Loucy (cell line): ENCODE measurements around the gene KLHL2.
"Not testable (repeated sequence)": the region's sequence is repeated elsewhere in the genome, so short reads cannot be mapped to it uniquely, and the experiment has no call there.

ENCODE experiments used
- H2AFZ ChIP-seq: fragments of 200-600 bp; sonication (generic); 2 replicates; pipeline ENCODE4 v1.6.0; 2016; ENCODE audit warnings: antibody characterized with exemption, mild to moderate bottlenecking, low read length, moderate library complexity
- H3F3A ChIP-seq: fragments of 200-600 bp; 2 replicates; pipeline ENCODE4 v1.6.0; 2016; ENCODE audit warnings: antibody characterized with exemption, low read depth, mild to moderate bottlenecking
- H3K27me3 ChIP-seq: fragments of 200-600 bp; sonication (generic); 2 replicates; pipeline ENCODE4 v1.6.1; 2014; ENCODE audit warnings: low read length, mild to moderate bottlenecking; ENCODE audit not compliant: insufficient read depth, poor library complexity, severe bottlenecking
- H3K36me3 ChIP-seq: fragments of 200-600 bp; sonication (generic); 2 replicates; pipeline ENCODE4 v1.6.1; 2016; ENCODE audit warnings: low read length; ENCODE audit not compliant: insufficient read depth
- H3K4me1 ChIP-seq: fragments of 200-600 bp; sonication (generic); 2 replicates; pipeline ENCODE4 v1.5.1; 2014; ENCODE audit warnings: low read length, mild to moderate bottlenecking; ENCODE audit not compliant: insufficient read depth, poor library complexity, severe bottlenecking
- H3K4me2 ChIP-seq: fragments of 200-600 bp; sonication (generic); 2 replicates; pipeline ENCODE4 v1.6.0; 2014; ENCODE audit warnings: antibody characterized with exemption, low read length, low read depth, mild to moderate bottlenecking; ENCODE audit not compliant: poor library complexity, severe bottlenecking
- H3K4me3 ChIP-seq: fragments of 200-600 bp; sonication (generic); 2 replicates; pipeline ENCODE4 v1.5.1; 2014; ENCODE audit warnings: low read length, mild to moderate bottlenecking, mixed read lengths; ENCODE audit not compliant: poor library complexity, severe bottlenecking
- H3K79me2 ChIP-seq: fragments of 200-600 bp; sonication (generic); 2 replicates; pipeline ENCODE4 v1.6.1; 2014; ENCODE audit warnings: low read length; ENCODE audit not compliant: insufficient read depth
- H3K9ac ChIP-seq: fragments of 200-600 bp; sonication (generic); 2 replicates; pipeline ENCODE4 v1.6.0; 2014; ENCODE audit warnings: mild to moderate bottlenecking, low read depth, low read length, moderate library complexity; ENCODE audit not compliant: poor library complexity, severe bottlenecking
- H3K9me2 ChIP-seq: fragments of 200-600 bp; sonication (generic); replicated peaks from 2 replicates; pipeline ENCODE4 v1.6.1; 2016; ENCODE audit warnings: low read depth, low read length, mixed read lengths
- H3K9me3 ChIP-seq: fragments of 200-600 bp; sonication (generic); 2 replicates; pipeline ENCODE4 v1.6.1; 2014; ENCODE audit warnings: mild to moderate bottlenecking, antibody characterized with exemption, low read length, low read depth; ENCODE audit not compliant: insufficient read depth
- H4K20me1 ChIP-seq: fragments of 200-600 bp; sonication (generic); 2 replicates; pipeline ENCODE4 v1.6.0; 2014; ENCODE audit warnings: antibody characterized with exemption, low read length, mild to moderate bottlenecking; ENCODE audit not compliant: insufficient read depth, poor library complexity, severe bottlenecking

Gene KLHL2

GRCh38 chr4:165263466-165263865, 56.1 kb downstream of the KLHL2 start:
- H4K20me1 ChIP-seq, H3K9me3 ChIP-seq, H3K36me3 ChIP-seq, H3K4me2 ChIP-seq, H3K4me1 ChIP-seq, H3F3A ChIP-seq, H3K9ac ChIP-seq, H3K4me3 ChIP-seq, H2AFZ ChIP-seq, H3K9me2 ChIP-seq, H3K27me3 ChIP-seq, H3K79me2 ChIP-seq: not testable (repeated sequence)

- not testable (repeated sequence) for H3K4me2 ChIP-seq, H3K27me3 ChIP-seq, H4K20me1 ChIP-seq, H3K9ac ChIP-seq, H3K9me2 ChIP-seq, H3F3A ChIP-seq, H3K9me3 ChIP-seq, H2AFZ ChIP-seq, H3K4me1 ChIP-seq, H3K4me3 ChIP-seq, H3K79me2 ChIP-seq
- H3K36me3 ChIP-seq: peaks cover 10% of the 10 kb centered on the region; the same call in 1 of the 2 replicates
Measured at GRCh38 chr4:165269931-165270330, 62.6 kb downstream of the KLHL2 start.

- not testable (repeated sequence) for H3K4me2 ChIP-seq
Measured at GRCh38 chr4:165273443-165273842, 66.1 kb downstream of the KLHL2 start.

GRCh38 chr4:165275357-165275756, 68.0 kb downstream of the KLHL2 start:
- not testable (repeated sequence) for H3F3A ChIP-seq, H3K4me3 ChIP-seq, H2AFZ ChIP-seq, H3K9me3 ChIP-seq, H3K27me3 ChIP-seq, H4K20me1 ChIP-seq, H3K79me2 ChIP-seq, H3K4me2 ChIP-seq, H3K4me1 ChIP-seq, H3K9ac ChIP-seq, H3K9me2 ChIP-seq
- peaks cover 14% of the 10 kb centered on the region; the same call in 1 of the 2 replicates for H3K36me3 ChIP-seq

More at GRCh38 chr4:165273443-165273842, 66.1 kb downstream of the KLHL2 start:
- H3F3A ChIP-seq, H3K9me2 ChIP-seq, H3K4me1 ChIP-seq, H2AFZ ChIP-seq, H3K27me3 ChIP-seq, H3K79me2 ChIP-seq, H3K4me3 ChIP-seq, H4K20me1 ChIP-seq, H3K9ac ChIP-seq, H3K9me3 ChIP-seq: not testable (repeated sequence)
- peaks cover 14% of the 10 kb centered on the region; the same call in 1 of the 2 replicates for H3K36me3 ChIP-seq

- H3K9me3 ChIP-seq, H3K4me2 ChIP-seq, H2AFZ ChIP-seq, H3K27me3 ChIP-seq, H3K36me3 ChIP-seq, H3F3A ChIP-seq, H3K9me2 ChIP-seq, H3K79me2 ChIP-seq, H3K9ac ChIP-seq, H3K4me3 ChIP-seq, H4K20me1 ChIP-seq, H3K4me1 ChIP-seq: not testable (repeated sequence)
Measured at GRCh38 chr4:165279531-165279930, 72.2 kb downstream of the KLHL2 start.

GRCh38 chr4:165284697-165285096, 77.3 kb downstream of the KLHL2 start:
- H3K4me1 ChIP-seq, H3K9me2 ChIP-seq, H3K79me2 ChIP-seq, H3K9me3 ChIP-seq, H3K27me3 ChIP-seq, H2AFZ ChIP-seq, H3K4me2 ChIP-seq, H3K36me3 ChIP-seq, H3K9ac ChIP-seq, H4K20me1 ChIP-seq, H3F3A ChIP-seq, H3K4me3 ChIP-seq: not testable (repeated sequence)

- H3F3A ChIP-seq, H3K36me3 ChIP-seq, H3K9ac ChIP-seq, H3K9me3 ChIP-seq, H3K4me3 ChIP-seq, H3K9me2 ChIP-seq, H2AFZ ChIP-seq, H3K4me2 ChIP-seq, H3K27me3 ChIP-seq, H3K79me2 ChIP-seq, H3K4me1 ChIP-seq: not testable (repeated sequence)
- H4K20me1 ChIP-seq: peaks cover 11% of the 10 kb centered on the region
Measured at GRCh38 chr4:165286619-165287340, 79.4 kb downstream of the KLHL2 start.
